ENCODE measurements around the gene PHOSPHO1.
A peak's percentile ranks its signal among the peaks of the same experiment; 100 is the strongest.

PHOSPHO1 gene

DNA sequence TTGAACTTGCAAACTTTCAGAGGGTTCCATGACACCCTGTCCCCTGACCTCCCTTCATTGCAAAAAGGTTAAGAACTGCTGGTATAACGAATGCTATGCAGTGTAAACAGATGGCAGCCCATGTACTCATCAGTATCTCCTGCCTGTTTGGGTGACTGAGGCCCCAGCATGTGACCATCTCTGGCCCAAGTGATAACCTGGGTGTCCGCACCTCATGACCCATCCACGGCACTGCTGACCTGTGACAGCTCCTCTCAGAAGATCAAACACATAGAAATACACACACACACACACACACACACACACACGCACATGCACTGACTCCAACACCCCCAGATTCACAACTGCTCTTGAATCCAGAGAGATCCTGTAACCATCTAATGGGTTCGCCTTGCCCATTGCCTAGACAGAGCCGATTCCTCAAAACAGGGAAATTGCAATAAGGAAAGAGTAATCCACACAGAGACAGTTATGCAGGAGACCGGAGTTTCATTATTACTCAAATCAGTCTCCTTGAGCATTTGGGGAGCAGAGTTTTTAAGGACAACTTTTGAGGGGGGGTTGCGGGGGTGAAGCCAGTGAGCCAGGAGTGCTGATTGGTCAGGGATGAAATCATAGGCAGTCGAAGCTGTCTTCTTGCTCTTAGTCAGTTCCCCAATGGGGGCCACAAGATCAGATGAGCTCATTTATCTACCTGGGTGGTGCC, 11.3 kb upstream of the PHOSPHO1 start:
- DNase-seq = no peak

DNA sequence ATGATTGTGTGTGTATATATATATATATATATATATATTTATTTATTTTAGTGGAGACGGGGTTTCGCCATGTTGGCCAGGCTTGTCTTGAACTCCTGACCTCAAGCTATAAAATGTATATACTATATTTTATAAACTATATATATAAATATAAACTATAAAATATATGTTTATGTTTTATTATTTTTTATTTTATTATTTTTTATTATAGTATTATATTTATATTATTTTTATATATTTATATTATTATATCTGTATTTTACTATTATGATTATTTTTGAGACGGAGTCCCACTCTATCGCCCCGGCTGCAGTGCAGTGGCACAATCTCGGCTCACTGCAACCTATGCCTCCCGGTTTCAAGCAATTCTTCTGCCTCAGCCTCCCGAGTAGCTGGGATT, 10.5 kb upstream of the PHOSPHO1 start:
- DNase-seq = no peak

DNA sequence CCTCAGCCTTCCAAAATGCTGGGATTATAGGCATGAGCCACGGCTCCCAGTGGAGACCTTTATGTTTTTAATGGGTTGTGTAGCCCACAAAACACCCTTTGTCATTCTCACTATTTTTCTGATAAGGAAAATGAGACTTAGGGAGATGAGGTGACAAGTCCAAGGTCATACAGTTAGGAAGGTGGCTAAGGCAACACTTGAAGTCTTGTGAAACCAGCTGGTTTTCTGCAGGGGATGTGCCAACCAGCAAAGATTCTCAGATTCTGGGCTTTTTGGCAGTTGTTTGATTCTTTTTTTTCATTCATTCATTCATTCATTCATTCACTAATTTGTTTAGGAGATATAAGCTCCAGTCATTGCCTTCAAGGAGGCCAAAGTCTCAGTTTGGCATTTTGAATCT, 10.0 kb upstream of the PHOSPHO1 start:
- no peak for DNase-seq

DNA sequence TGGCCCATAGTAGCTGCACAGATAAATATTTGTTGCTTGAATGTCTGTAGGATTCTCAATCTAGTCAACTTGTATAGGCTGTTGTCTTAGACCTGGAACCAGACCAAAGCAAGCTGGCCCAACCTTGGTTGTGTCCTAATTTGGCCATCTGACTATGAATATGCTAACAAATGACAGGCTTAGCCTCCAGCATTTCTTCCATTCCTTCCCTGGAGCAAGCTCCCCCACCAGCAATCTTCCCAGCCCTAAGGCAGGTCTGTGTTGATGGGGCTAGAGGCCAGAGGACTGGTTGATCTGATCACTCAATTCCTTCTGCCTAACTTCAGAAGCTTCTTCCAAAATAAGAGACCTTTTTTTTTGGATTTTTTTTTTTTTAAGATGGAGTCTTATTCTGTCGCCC, 9.4 kb upstream of the PHOSPHO1 start:
- no peak for DNase-seq

DNA sequence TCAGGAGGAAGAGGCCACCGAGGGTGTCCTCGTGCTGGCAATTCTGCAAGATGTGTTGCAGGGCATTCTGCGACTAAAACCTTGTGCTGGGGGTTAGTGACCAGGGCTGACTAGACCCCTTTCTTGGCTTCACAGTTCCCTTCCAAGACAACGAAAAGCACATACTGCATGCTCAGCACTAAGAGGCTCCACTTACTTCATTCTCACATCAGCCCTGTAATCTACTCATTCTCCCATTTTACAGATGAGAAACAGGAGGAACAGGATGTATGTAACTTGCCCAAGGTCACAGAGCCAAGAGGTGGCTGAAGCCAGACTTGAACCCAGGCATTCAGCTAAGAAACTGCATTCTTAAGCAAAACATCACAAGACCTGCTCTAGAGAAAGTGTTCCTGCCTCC, 5.3 kb upstream of the PHOSPHO1 start:
- no peak for DNase-seq

DNA sequence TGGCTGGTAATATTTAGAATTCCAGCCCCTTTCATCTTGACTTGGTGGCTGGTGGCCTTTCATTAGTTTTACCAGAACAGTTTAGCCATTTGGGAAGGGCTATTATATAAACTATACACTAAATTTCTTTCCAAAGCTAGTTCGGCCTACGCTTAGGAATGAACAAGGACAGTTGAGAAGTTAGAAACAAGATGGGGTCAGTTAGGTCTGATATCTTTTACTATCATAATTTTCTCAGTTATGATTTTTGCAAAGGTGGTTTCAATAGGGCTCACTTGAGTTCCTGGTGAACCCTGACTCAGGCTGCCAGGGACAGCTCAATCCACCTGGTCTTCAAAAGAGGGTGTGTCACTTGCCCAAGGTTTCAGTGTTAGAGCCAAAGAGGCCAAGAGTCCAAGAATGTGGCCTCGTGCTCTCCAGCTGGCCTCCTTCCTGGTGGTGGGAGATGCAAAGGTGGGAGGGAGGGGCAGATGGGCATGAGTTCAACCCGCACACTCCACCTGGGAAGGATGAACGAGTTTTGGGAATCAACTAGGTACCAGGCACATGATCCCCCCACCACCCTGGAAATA, 4.0 kb upstream of the PHOSPHO1 start:
- no peak for DNase-seq

DNA sequence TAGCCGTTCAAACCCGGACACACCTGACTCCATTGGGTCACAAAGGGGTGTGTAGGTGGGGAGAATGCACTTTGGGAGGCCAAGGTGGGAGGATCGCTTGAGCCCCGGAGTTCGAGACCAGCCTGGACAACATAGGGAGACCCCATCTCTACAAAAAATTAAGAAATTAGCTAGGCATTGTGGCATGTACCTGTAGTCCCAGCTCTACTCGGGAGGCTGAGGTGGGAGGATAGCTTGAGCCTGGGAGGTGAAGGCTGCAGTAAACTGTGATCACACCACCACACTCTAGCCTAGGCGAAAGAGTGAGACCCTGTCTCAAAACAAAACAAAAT, 942 bp upstream of the PHOSPHO1 start:
- DNase-seq = no peak

DNA sequence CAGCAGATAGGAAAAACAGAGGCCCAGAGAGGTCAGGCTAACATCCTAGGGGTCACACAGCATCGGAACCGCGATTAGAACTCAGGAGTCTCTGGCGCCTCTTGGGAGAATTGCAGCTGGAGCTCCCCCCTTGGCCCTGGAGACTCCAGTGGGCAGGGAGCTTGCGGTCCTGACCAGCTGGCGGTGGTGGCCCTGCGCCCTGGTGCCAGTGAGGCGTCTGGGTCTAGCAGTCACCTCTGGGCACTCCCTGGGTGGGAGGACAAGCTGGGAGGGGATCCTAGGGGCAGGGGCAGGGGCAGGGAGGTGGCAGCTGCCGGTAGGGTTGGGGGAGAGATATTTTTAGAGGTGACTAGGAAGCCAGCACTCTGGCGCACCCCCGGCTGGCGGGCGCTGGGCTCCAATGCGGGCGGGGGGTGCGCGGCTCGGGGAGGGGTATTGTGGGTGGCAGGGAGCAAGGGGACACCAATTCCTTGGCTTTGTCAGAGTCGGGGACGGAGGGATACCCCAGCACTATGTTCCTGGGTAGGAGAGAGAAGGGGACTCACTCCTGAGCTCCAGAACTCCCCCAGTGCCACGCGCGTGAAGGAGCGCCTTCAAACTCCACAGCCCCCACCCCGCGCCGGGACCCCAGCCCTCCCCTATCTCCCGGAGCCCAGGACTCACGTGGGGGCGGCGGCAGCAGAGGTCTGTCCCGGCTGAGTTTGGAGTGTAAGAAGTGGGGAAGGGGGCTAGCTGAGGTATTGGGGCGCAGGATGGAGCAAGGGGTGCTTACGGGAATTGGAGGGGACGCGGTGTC, 584 bp downstream of the PHOSPHO1 start:
- no peak for DNase-seq

DNA sequence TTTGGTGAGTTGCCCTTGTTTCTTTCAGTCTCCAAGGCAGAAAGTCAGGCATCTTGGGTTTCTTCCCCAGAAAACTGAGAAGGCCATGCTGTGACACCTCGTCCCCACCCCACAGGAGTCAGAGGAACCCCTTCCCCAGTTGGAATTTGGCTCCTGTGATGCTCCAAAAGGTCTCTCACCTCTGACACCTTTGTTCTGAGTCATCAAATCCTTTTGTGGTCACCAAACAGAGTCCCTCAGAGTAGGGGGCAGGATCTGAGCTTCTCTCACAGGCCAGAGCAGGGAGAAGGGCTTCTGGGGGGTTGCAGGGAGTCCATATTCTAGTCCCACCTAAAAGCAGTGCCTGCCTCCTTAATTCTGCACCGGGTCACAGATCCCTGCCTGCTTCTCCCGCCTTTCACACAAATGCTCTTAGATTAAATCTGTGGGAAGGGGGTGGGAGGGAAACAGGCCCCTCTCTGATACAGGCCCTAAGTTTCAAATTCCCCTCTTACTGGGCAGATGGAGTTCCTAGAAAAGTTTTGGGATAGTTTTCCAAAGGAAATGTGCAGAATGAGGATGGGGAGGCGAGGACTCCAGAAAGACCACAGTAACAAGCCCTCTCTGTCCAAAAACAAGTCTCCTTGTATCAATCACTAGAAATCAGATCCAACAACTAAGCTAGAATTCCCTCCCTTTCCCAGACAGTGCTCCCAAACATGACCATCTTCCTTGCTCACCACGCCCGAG, 1.3 kb downstream of the PHOSPHO1 start:
- DNase-seq = no peak

DNA sequence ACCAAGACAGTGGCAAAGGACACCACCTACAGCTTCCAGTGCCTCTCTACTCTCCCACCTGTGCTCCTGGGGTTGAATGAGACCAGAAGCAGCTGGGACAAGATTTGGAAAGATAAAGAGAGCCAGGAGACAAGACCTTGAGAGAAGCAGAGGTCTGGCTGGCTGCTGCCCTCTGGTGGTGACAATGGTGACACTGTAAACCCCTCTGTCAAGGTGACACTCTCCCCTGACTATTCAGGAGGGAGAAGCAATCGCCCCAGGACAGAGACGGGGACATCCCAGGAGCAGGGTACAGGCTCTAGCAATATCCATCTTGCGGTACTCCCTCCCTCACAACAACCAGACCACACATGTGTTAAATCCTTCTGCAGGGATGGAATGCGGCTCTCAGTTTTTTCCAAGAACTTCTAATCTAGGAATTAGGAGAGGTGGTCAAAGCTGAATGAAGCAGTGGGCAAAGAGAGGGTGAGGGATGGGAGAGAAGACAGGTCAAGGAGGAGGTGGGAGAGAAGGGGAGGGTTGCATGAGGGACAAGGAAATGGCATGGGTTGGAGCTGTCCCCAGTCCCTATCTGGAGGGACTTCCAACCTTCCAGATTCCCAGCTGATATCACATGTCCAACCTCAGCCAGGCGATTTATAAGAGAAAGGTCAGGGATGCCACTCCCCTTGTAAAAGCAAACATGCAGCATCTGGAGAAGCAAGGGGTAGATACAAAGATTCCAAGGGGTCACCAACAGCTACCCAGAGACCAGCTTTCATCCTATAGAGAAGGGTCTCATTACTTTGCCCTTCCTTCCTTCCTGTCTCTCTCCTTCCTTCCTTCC, 2.9 kb downstream of the PHOSPHO1 start:
- peak; percentile 77 for DNase-seq

DNA sequence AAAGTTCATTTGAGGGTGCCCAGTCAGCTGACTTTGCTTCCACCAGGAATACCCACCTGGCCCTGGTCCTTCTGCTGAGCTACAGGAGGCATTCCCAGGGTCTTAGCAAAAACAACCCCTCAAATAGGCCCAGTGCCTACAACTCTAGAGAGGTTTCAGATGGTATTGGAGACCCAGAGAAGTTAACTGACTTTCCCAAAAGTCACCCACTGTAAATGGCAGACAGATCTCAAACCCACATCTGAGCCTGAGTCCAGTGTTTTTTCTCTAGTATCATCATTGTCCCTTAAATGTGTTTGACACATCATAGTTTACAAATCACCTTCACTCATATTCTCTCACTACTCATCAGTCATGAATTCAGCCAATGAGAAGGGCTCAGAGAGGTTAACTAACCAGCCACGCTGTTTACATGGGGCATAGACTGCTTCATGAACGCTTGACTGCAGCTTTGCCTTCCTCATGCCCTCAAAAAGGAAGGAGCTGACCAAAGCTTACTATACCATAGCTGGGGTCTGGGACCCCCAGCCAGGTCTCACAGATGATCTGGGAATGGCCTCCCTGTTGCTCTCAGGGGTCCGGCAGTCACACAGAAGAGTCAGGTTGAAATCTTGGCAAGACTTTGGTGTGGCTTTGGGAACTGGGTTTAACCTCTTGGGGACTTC, 3.7 kb downstream of the PHOSPHO1 start:
- no peak for DNase-seq

DNA sequence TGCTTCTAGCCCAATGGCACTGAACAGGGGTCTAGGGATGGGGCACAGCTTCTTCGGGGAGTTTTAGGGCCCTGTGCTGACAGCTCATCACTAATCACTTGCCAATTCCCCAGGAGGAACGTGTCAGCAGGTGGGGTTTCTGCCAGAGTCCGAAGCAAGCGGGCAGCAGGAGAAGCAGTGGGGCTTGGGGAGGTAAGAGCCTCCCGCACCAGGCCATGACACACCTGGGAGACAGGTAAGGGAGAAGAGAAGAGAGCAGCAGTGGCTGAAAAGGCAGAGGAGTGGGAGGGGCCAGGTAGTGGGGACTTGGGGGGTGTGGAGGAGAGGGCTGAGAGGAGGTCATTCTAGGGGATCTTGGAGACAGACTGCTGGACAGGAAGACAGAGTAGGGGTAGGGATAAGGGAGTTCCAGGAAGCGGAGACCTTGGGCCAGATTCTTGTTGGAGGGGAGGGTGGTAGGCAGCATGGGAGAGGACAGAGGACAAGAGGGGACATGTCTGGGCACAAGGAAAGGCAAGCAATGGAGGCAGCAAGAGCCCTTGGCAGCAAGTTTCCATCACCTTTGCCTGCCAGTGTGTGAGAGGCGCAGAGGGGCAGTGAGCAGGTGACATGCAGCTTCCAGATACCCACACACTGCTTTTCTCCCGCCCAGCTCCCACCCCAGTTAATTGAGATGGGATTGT, 4.9 kb downstream of the PHOSPHO1 start:
- DNase-seq = no peak

DNA sequence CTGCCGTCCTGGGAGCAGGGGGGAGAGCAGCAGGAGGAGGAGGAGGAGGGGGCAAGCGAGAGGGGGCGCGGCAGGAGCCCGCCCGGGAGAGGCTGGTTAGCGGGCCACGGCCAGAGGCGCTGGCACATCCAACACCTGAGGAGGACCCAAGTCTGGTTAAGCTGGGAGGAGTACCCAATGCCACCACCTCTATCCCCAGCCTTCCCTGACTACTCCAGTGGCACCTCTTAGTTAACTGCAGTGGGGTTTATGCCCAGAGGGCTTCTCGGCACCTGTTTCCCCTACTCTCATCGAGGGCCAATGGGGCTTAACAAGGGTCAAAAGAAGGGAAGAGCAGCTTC, 5.6 kb downstream of the PHOSPHO1 start:
- DNase-seq = no peak

DNA sequence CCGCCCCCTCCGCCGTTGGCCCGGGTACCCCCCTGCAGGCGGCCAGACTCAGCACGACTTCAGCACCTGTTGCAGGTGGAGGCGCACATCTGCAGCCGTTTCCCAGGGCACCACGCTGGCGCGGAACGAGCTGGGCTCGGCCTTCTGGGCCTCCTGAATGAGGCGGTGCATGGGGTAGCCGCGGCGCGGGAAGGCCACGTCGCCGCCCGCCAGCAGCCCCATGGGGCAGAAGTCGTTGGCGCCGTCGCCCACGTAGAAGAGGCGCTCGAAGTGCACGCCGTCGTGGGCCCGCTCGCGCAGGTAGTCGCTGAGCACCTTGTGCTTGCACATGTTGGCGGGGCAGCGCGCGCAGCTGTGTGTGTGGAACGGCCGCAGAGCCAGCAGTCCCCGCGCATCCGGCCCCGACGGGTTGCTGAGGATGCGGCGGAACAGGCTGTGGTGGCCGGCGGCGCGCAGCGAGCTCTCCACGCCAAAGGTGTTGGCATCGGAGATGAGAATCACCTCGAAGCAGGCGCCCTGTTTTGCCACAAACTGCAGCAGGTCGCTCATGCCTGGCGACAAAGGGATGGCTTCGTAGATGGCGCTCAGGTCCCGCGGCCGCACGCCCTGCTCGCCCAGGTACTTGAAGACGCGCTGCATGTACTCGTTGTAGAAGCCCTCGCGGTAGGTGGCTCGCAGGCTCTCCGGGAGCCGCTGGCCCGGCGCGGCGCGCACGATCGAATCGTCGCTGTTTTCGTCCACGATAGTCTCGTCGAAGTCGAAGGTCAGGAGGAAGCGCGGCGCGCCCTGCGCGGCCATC, 6.2 kb downstream of the PHOSPHO1 start:
- peak; percentile 37 for DNase-seq

DNA sequence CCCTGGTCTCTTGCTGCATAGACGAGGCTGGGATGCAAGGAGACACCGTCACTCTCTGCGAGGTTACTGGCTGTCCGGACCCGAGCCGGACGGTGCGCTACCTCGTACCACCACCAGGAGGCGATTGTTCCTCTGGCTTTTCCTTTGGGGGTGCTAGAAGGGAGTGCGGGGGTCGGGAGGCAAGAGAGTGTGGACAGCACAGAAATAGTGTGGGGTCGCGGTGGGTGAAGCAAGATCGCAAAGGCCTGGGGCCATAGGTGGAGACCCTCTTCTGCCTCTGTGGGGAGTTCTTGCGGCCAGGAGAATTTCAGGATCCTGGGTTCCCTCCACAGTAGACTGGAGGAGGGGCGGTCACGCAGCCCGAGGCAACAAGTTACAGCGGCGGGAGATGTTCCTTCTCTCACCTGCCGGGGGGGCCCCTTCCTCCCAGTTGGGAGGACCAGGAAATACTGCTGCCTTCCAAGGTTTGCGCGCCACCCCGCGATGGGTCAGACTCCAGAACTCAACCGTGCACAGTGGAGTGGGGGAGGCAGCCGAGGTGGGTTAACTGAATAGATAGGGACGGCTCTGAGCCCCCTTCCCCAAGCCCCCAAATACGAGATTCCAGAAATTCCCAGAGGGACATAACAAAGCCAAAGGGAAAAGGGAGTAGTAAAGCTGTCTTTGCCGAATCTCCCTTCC, 6.9 kb downstream of the PHOSPHO1 start:
- DNase-seq = peak; percentile 74

DNA sequence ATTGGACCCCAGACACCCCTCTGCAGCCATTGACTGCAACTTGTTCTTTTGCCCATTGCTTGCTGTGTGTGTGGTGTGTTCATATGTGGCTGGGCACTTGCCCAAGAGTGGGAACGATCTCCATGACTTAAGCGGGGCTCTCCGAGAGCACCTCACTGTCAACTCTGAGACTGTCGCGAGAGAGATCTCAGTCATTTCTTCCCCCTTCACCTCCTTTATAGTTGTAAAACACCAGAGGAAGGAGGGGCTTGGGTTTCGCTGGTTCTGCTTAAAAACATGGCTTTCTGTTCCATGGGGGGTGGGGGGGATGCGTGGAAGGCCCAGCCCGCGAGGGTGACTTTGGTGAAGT, 7.4 kb downstream of the PHOSPHO1 start:
- DNase-seq = no peak

DNA sequence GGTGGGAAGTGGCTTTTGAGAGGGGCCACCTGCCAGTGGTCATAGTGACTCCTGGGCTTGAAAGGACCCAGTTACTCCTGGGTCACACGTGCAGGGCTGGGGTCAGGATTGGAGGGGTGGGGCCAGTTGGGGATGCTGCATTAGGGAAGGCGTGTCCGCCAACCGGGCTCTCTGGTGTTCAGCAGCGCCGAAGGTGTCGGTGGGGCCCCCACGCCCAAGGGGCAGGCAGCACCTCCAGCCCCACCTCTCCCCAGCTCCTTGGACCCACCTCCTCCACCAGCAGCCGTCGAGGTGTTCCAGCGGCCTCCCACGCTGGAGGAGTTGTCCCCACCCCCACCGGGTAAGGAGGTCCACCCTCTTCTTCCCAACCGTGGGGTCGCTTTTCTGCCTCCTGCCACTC, 10.6 kb downstream of the PHOSPHO1 start:
- DNase-seq = no peak

DNA sequence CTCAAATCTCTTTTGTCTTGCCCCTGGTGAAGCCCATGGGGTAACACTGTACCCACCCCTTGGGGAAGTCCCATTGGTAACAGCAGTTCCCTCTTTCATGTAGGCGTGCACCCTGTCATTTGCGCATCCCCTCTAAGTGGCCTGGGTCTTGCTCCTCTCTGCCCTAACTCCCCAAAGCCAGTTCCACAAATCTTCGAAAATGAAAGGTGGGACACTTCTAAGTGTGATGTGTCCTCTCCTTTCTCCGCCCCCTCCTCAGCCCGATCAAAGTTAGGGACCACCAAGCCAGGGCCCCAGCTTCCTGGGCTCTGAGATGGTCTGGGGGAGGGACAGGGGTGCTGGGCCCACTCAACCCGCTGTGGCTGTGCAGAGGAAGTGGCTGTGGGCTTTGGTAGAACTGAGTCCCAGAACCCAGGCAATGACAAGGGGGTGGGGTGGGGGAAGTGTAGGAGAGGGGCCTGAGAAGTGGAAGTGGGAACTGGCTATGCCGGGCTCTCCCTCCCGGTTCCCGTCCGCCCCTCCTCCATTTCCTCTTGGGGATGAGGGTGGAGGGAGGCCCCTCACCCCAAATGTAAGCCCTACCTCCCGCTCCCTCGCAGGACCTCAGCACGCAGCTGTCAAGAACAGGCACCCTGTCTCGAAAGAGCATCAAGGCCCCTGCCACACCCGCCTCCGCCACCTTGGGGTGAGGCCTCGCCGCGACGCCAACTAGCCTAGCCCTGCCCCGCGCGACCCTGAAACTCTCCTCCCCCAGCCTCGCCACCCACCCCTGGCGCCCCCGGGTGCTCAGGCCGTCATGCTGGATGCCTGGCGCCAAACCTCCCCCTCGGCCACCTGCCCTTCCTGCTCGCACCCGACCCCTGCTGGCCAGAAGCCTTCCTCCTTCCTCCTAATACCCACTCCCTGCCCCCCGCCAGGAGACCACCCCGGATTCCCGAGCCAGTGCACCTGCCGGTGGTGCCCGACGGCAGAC, 11.4 kb downstream of the PHOSPHO1 start:
- no peak for DNase-seq
